Endometrial microvascular endothelial cells (primary cell): ENCODE measurements around the gene VPS33B. TPM values are rescaled to one million over a fixed set of nuclear protein-coding genes. Genes with fewer than 3 reads are reported as not detected.

Experiments
- in situ Hi-C: cut with HindIII; loops from 2 replicates; pipeline ENCODE4 v1.10.0; 2017; ENCODE audit warnings: low sequenced_read_pairs, low pct_unique_long_range_greater_than_20kb; ENCODE audit errors: inconsistent ontology term
- total RNA-seq: library from RNA; depleted of rRNA; stranded (reverse); fragments of >200 nt; gene quantifications from one replicate; pipeline ENCODE4 v1.2.3, GENCODE V29; 2015; ENCODE audit errors: inconsistent ontology term

Gene VPS33B
- total RNA-seq, 1 donor from 2014 or later = 17.4 TPM

GRCh38 chr15:90987561-90988141 is 34.7 kb downstream of the VPS33B start:
- in situ Hi-C loops = no loop called here

- in situ Hi-C loops = no loop called here
These were observed 35.4 kb downstream of the VPS33B start for GRCh38 chr15:90986790-90987507.

GRCh38 chr15:90982135-90982534 is 40.3 kb downstream of the VPS33B start:
- in situ Hi-C loops = no loop called here

DNA sequence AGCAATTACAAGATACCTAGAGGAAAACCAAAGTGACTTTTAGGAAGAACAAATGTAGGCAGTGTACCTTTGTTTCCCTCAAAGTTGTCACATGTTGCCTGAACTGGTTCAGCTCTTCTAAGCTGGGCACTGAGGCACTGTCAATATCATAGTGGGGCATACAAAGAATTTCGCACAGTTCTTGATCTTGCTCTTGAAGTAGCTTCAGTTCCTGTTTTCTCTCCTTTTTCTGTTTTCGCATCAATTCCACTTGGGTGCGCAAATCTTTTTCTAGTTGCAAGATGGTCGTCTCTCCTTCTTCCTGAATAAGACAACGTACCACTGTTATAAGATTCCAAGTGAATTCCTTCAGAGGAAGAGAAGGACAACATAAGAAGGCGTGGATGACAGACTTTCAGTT is 40.7 kb downstream of the VPS33B start:
- in situ Hi-C loops = no loop called here

GRCh38 chr15:90979582-90979981 is 42.8 kb downstream of the VPS33B start:
- in situ Hi-C loops = no loop called here

- in situ Hi-C loops = no loop called here
These were observed 48.2 kb downstream of the VPS33B start for GRCh38 chr15:90974216-90974615.

GRCh38 chr15:90972133-90972532 is 50.3 kb downstream of the VPS33B start:
- in situ Hi-C loops = no loop called here

DNA sequence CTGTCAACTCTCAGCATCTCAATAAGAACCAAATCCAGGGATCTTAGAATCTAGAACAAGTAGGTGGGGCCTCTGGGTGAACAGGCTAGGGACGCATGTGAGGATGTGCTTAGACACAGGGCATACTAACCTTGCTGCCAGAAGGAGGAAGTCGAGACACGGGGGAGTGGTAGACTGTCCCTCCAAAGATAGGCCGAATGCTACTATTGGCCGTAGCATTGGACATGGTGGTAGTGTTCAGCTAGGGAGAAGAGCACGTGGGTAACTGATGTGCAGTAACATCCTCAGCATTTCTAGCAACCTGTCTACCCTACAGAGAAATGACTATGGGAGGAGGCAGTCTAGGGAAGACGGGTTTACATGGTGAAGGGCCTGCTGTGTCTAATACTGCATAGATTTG is 52.1 kb downstream of the VPS33B start:
- in situ Hi-C loops = no loop called here

- in situ Hi-C loops = no loop called here
These were observed 54.0 kb downstream of the VPS33B start for GRCh38 chr15:90968434-90968833.

DNA sequence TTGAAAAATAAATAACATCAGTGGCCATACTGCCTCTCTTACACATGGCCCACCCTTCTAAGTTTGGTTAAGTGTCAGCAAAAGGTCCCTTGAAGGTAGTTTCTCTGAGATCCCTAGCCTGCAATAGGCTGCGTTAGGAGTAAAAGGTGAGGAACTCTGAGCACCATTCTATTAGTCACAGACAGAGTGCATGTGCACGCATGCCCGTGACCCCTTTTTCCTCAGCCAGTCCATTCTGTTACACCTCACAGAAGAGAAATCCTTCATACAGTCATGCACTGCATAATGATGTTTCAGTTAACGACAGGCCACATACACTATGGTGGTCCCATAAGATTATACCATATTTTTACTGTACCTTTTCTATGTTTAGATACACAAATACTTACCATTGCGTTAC is 55.2 kb downstream of the VPS33B start:
- in situ Hi-C loops = no loop called here

DNA sequence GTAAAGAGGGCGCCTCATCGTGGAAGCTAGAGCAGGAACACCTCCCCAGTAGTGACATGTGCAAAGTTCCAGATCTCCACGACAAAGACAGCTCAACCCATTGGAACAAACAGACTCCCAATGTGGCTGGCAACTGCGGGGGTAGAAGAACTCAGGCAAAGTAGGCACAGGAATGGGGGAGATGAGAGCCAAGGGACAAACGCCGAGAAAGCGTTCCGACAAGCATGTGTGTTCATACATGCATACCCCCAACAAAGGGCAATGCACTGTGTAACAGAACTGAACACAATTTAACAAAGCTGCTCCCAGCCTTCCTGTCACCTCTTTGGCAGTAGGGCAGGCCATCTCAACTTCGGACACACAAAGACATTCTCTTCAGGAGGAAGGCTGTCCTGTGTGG is 56.1 kb downstream of the VPS33B start:
- in situ Hi-C loops = no loop called here

GRCh38 chr15:90962021-90962420 is 60.4 kb downstream of the VPS33B start:
- in situ Hi-C loops = no loop called here

GRCh38 chr15:90960298-90961091 is 61.9 kb downstream of the VPS33B start:
- in situ Hi-C loops = no loop called here

DNA sequence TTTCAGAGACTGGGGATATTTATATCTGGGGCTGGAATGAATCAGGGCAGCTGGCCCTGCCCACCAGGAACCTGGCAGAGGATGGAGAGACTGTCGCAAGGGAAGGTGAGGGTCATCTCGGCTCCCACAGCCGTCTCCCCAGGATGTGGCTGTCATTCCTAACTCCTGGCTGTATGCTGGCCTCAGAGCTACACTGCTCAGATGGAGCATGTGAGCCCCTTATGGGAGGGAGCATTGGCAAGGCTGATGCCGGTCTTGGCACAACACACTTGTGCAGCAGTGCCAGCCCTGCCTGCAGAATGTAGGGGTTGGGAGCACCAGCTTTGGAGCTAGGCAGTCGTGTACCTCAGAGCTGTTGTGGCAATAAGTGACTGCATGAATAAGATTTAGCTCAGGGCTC is 62.5 kb downstream of the VPS33B start:
- in situ Hi-C loops = no loop called here

GRCh38 chr15:90959028-90959595 is 63.3 kb downstream of the VPS33B start:
- in situ Hi-C loops = no loop called here

- in situ Hi-C loops = no loop called here
These were observed 64.6 kb downstream of the VPS33B start for GRCh38 chr15:90957791-90958190.

DNA sequence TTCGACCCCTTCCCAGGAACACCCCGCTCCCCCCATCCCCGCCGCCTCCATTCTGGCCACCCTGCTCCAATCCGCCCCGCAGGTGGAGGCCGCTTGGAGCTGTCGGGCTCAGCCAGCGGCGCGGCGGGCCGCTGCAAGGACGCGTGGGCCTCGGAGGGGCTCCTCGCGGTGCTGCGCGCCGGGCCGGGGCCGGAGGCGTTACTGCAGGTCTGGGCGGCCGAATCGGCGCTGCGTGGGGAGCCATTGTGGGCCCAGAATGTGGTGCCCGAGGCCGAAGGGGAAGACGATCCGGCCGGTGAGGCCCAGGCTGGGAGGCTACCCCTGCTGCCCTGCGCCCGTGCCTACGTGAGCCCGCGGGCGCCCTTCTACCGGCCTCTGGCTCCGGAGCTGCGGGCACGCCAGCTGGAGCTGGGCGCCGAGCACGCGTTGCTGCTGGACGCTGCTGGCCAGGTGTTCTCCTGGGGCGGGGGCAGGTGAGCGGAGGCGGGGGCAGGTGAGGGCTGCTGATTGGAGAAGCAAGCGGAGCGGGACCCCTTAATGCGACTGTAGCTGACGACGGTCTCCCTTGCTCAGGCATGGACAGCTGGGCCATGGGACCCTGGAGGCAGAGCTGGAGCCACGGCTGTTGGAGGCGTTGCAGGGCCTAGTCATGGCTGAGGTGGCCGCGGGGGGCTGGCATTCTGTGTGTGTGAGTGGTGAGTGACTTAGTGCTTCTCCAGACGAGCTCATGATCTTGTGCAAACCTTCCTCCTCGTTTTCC is 65.2 kb downstream of the VPS33B start:
- in situ Hi-C loops = no loop called here

- in situ Hi-C loops = no loop called here
These were observed 65.9 kb downstream of the VPS33B start for GRCh38 chr15:90956274-90957030.
